PC-9 (cell line): ENCODE data around the gene STYXL1.

Source experiments
- CTCF ChIP-seq: fragments of 200-600 bp; sonication (generic); conservative IDR thresholded peaks from 2 replicates; pipeline ENCODE4 v1.6.1; 2017; ENCODE audit warnings: mixed run types, antibody characterized with exemption, mild to moderate bottlenecking, moderate library complexity
- EZH2 ChIP-seq: fragments of 200-600 bp; sonication (generic); IDR thresholded peaks from 2 replicates; pipeline ENCODE4 v1.8.0; 2017; ENCODE audit warnings: antibody characterized with exemption, low read depth

- TF ChIP-seq CTCF (no peak), EZH2 (no peak)
These were observed 45.7 kb downstream of the STYXL1 start for GRCh38 chr7:76002139-76002538.
